GM19452 (cell line): ENCODE data around the gene HLA-G.
"Not testable (repeated sequence)": the region's sequence is repeated elsewhere in the genome, so short reads cannot be mapped to it uniquely, and the experiment has no call there.

Source experiments
- ATAC-seq: cut with Tn5 transposase; IDR thresholded peaks from one replicate; pipeline ENCODE4 v1.9.1; 2021; ENCODE audit not compliant: unreplicated experiment

Gene HLA-G

DNA sequence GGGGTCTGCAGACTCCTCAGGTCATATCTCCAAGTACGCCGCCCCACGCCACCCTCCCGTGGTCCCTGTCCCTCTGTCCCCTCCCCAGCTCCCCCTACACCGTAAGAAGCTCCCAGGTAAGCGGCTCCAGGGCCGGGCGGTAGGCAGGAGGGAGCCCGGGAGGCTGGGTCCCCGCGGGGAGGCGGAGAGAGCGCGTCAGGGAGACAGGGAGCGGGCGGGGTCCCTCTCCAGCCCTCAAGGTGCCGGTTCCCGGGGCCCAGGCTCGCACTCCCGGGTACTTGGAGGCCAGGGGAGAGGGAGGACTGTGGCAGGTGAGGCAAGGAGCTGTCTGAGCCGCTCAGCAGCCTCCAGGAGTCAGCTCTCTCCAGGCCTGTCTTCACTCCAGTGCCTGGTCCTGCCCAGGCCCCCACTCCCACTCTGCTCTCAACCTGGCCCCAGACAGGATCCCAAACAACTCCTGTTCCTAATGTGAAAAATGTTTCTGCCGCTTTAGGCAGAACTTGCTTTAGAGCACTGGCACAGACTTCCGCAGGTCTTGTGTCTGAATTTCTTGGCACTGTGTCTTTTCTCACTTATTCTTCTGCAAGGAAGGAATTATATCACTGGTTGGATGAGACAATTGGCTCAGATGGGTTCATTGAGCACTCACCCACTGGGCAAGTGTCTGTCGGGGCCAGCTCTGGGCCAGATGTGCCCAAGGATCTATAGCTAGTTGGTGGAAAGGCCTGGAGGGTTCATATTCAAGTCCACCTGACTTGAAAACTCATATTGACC lies 36.6 kb downstream of the HLA-G start:
- ATAC-seq: no peak

DNA sequence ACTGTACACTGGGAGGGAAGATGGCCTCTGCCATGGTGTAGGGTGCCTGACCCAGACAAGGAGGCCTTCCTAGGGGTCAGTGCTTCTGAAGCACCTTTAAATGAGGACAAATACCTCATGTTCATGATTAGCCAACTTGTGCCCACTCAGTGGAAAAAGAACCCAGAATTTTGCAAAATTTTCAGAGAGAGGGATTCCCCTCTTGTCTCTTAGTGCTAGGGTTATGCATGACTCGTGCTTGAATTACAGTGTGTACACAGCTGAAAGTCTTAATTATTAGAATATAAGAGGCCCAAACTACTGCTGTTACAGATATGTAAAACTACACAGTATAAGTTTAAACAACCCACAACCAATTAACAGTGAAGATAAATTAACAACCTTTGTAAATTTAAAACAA lies 38.0 kb downstream of the HLA-G start:
- ATAC-seq: no peak

GRCh38 chr6:29870104-29870503 lies 42.5 kb downstream of the HLA-G start:
- no peak for ATAC-seq

- no peak for ATAC-seq
Observed at GRCh38 chr6:29872791-29873190, 45.2 kb downstream of the HLA-G start.

DNA sequence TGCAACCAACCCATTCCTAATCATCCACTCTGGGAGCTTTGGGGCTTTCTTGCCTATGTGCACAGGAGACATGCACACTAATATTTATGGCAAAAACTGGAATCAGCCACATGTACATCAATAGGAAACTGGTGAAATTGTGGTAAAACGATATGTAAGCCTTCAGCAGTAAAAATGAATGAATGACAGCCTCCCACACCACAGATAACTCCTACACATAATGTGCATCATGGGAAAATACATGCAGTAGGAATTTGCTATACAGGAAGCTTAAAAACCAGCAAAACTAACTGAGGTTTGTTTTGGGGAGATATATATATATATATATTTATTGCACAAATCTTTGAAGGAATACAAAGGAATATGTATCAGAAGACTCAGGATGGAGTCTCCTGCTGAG lies 47.6 kb downstream of the HLA-G start:
- no peak for ATAC-seq

- ATAC-seq: not testable (repeated sequence)
Observed at GRCh38 chr6:29875734-29876133, 48.1 kb downstream of the HLA-G start.
